Heart left ventricle (tissue), 13 donors: ENCODE data around the gene BMAL2.

Experiments
- POLR2A ChIP-seq, 2 donors: fragments of 450-650 bp; IDR thresholded peaks; one replicate each; pipeline ENCODE4 v1.6.1; 2017; ENCODE audit warnings: antibody characterized with exemption in 2 of 2, mild to moderate bottlenecking in 2 of 2, moderate library complexity in 2 of 2
- TF ChIP-seq, protein P1 (sequence below), 12 donors: fragments of 200-600 bp; sonication (generic) in 4 of 12; IDR thresholded peaks; one replicate each; pipeline versions ENCODE4 v1.5.0 to v1.8.0; 2018 to 2022; ENCODE audit warnings: antibody characterized with exemption in 12 of 12, mild to moderate bottlenecking in 5 of 12
- donor health status: ischemic (EF 13 %, LVEDD 7.1; RV severe dilation, severe dysfunction).
- donor health status: DM: no; HTN: yes; CAD: no.
- donor health status: DM: no; HTN: no; CAD: no.
- donor health status: ischemic (EF 25% LVEDD 6.9; RV normal size, moderate dysfunction).
- donor health status: ischemic (EF 25% LVEDD 5.7; RV mildly dilated, moderate dysfunction).
- donor health status: ischemic (EF 35%, LVEDD 5.7; RV mildly dilated, moderate dysfunction).
- donor health status: nonischemic (EF 11% LVEDD 7.7; RV severe dilation, severe dysfunction).
- donor health status: DM: yes; HTN: yes; CAD: no.
- donor health status: PGD.
- donor health status: ischemic (EF 29% LVEDD 5.4; RV normal size, mild dysfunction).
- donor health status: nonischemic (EF 23%, LVEDD 6.1; RV moderate dilation, normal function).

DNA sequence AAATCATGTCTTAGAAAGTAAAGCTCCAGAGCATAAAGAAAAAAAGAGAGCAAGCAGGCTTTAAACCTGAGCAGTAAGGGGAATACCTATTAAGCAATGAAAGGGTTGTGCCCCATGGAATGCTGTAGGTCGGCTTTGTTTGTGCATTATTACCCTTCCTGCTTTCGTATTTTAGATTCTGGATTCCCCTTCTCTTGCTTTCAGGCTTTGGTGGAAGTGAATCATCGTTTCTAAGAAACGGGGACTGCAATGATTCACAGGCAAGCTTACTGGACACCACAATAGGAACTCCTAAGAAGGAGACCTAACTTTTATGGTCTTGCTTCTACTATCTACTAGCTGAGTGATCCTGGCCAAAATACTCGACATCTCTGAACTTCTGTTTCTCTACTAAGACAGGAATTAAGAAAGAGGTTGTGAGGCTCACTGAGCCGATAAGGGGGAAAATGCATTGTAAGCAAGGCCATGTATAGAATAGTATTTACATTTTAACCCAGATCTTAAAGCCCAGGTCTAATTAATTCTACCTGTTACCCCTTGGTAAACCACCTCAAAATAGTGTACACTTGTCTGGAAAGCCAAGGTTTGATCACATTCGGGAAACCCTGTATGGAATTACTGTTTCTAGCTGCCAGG is 1.2 kb upstream of the BMAL2 start:
- TF ChIP-seq, protein P1, sequence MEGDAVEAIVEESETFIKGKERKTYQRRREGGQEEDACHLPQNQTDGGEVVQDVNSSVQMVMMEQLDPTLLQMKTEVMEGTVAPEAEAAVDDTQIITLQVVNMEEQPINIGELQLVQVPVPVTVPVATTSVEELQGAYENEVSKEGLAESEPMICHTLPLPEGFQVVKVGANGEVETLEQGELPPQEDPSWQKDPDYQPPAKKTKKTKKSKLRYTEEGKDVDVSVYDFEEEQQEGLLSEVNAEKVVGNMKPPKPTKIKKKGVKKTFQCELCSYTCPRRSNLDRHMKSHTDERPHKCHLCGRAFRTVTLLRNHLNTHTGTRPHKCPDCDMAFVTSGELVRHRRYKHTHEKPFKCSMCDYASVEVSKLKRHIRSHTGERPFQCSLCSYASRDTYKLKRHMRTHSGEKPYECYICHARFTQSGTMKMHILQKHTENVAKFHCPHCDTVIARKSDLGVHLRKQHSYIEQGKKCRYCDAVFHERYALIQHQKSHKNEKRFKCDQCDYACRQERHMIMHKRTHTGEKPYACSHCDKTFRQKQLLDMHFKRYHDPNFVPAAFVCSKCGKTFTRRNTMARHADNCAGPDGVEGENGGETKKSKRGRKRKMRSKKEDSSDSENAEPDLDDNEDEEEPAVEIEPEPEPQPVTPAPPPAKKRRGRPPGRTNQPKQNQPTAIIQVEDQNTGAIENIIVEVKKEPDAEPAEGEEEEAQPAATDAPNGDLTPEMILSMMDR (IDR thresholded peaks at IDR 0.05): no peak
- no peak for TF ChIP-seq POLR2A (IDR thresholded peaks at IDR 0.05)
